Medulla oblongata (tissue), 1 donor: ENCODE results near the gene SAPCD2.
"Not testable (repeated sequence)": the region's sequence is repeated elsewhere in the genome, so short reads cannot be mapped to it uniquely, and the experiment has no call there.

Source experiments
- DNase-seq: peaks from one replicate; pipeline ENCODE4 v3.0.0-alpha.2; 2015; ENCODE audit errors: extremely low spot score

SAPCD2 gene

DNA sequence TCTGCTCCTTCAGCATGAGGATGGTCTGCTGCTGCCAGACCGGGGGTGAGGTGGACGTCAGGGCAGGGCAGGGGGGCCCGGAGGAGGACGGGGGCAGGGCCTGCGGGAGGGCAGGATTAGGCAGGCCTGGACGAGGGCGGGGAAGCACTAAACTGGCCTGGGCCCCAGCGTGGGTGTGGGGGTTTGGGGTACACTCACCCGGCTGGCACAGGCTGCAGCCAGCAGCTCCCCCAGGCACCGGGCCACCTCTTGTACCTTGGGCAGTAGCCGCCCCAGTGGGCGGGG is 5.5 kb downstream of the SAPCD2 start:
- no peak for DNase-seq

DNA sequence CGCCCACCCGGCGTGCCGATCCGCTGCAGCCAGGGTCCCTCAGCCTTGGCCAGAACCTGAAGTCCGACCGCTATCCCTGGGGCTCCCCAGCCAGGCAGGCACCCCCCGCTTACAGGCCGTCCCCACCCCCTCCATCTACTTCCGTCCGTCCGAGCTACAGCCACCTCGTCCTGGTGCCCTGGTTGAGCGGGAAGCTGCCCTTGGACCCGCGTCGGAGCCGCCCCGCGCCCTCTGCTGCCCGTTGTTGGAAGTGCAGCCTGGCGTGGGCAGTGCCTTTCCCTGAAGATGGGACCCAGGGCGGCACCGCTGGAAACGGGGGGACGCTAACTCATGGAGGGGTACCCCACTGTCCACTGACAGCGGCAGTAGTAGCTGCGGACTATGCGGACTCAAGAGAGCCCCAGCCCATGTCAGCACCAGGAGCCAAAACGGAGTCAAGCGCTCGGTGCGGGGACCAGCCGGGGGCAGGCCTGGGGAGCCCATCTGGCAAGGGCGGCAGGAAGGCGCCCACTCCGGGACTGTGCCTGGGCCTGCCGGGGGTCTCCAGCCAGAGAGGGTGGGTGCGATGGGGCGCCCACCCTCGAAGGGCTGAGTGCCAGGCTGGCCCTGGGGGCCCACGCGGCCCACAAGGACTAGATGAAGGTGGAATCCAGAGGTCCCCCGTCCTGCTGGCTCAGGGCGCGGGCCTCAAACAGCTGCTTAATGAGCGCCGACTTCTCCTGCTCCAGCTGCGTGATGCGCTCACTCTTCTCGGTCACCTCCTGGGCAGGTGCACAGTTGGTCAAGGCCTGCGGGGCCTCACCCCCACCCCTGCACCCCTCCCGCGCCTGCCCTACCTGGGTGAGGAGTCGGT is 6.1 kb downstream of the SAPCD2 start:
- DNase-seq = peak; percentile 51

DNA sequence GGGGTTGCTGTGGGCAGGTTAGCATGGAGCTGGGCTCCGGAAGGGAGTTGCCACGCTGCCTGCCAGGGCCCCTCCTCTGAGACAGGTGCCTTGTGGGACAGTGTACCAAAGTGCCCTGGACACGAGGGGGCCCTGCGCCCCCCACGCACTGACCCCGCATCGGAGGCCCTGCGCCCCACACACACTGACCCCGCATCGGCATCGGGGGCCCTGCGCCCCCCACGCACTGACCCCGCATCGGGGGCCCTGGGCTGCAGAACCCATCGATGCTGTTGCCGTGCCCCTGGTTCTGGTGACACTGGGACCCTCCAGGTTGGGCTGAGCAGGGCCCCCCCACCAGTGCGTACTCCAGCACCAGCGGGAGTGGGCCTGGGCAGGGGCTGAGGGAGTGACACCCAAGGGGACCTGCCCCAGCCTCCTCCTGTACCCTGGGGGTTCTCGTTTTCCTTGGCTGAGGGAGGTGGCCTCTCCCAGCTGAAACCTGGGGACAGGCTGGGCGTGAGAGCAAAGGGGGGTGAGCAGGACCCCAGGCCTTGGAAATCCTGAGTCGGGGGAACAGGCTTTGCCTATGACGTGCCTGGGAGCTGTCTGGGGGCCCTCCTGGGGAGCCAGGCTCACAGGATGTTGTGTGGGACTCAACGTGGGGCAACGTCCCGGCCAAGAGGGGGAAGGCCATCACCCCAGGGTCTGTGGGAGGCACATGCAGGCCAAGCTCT is 6.9 kb downstream of the SAPCD2 start:
- DNase-seq = no peak

DNA sequence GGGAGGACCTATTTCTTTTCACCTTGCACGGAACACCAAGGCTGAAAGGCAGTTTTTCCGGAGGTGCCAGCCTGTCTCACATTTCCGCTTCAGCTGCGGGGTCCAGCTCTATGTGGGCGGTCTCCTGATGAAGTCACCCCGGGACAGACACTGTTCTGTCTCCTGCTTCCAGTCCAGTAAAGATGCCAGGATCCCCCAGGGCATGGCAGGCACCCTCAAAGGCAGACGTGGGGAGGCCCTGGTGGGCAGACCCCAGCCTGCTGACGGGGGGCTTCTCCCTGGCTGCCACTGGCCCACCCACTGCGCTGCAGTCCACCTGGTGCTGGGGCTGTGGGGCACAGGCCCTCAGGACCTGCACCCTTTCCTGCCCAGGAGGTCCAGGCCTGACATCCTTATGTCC is 7.6 kb downstream of the SAPCD2 start:
- not testable (repeated sequence) for DNase-seq

DNA sequence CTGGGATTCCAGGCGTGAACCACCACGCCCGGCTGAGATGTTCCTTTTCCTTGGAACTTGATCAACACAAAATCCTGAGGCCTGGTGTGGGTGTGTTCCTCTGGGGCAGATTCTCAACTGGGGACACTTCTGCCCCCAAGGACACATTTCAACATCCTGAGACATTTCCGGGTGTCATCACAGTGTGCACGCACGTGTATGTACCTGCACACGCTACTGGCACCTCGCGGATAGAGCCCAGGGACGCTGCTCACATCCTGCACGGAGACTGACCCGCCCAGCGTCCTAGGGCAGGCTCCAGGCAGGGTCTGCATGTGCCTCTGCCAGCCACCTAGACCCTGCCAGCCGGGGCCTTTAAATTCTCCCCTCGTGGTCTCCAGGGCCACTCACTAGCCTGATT is 8.0 kb downstream of the SAPCD2 start:
- no peak for DNase-seq

DNA sequence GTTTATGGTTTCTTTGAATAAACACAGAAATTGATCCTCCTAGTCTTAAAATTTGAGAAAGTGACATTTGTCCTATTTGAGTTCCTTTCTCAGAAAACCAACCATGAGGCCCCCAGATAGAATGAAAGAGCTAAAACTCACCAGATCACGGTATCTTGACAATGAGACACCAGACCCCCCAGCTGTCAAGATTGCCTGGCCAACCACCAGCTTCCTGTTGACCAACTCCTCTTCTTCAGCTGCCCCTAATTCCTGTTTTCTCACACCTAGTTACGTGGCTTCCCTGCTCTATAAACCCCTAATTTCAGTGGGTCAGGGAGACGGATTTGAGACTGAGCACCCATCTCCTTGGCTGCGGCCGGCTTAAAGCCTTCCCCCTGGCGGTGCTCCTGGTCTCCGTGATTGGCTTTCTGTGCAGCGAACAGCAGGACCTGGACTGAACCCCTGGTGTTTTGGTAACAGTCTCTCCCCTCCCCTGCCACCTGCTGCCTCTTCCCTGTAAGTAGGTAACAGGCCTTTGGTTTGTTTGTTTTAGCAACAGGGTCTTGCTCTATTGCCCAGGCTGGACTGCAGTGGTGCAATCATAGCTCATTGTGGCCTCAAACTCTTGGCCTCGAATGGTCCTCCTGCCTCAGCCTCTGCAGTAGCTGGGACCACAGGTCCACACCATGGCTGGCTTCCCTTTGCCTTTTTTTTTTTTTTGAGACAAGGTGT is 11.7 kb downstream of the SAPCD2 start:
- no peak for DNase-seq

DNA sequence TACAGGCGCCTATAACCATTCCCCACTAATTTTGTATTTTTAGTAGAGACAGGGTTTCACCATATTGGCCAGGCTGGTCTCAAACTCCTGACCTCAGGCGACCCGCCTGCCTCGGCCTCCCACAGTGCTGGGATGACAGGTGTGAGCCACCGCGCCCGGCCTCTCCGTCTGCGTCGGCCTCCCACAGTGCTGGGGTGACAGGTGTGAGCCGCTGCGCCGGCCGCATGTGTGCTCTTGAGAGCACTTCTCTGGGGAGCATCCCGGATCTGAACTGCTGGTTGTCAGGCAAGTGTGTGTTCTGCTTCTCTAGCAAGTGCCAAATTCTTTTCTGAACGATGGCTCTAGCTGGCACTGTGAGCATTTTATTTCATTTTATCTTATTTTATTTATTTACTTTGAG is 12.8 kb downstream of the SAPCD2 start:
- DNase-seq = no peak

DNA sequence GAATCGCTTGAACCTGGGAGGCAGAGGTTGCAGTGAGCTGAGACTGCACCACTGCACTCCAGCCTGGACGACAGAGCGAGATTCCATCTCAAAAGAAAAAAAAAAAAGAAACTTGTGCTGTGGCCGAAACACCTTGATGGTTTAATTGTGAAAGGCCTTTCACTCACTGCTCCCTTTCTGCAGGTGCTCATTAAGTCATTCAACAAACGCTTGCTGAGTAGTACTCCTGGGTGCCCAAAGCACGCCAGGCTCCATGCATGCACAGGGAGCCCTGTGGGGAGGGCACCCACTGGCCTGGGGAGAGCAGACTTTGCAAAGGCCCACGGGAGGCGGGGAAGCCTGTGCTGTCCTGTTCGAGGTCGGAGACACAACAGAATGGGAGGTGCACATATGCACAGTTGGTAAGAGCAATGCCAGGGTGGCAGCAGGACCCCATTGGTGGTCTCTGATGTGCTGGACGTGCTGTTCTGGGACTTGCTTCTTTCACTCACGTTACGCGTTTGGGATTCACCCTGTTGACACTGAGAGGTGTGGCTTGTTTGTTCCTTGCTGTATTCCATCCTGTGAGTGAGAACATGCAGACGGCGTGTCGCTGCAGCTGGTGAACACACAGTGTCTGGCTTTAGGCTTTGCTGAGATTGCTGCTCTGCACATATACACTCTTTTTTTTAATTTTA is 13.5 kb downstream of the SAPCD2 start:
- DNase-seq = no peak

DNA sequence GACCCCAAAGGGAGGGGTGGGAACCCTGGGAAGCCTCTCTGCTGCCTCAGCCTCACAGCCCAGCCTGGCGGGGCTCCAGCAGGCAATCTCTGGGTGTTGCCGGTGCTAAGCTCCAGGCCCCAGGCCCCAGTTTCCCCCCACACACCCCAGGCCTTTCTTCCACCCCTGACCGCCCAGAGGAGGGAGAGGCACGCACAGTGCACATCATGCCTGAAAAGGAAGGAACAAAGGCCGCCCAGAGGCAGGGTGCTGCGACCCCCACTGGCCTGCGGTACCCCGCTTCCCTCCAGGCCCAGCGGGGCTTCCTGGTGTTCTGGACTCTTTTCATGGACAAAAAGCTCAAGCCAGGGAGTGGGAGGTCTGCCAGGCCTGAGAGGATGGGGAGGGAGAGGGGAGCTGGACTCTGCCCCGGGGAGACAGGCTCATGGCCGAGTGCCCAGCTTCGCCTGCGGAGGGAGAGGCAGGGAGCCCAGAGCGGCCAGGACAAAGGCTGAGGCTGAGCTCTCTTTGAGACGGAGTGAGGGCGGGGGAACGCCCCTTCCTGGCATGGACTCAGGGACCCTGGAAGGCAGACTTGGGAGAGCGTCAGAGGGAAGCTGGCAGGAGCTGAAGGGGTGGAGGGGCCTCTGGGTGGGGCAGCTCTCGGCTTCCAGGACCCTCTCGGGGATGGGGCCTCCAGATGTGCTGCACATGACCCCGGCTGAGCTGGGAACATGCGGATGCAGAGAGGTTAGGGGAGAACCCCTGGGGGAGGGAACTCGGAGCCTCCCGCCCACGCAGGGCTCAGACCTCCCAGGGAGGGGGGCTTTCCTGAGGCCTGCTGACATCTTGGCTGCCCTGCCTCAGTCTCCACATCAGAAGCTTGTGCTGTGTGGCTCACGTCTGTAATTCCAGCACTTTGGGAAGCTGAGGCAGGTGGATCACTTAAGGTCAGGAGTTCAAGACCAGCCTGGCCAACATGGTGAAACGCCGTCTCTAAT is 14.7 kb downstream of the SAPCD2 start:
- peak; percentile 98 for DNase-seq

DNA sequence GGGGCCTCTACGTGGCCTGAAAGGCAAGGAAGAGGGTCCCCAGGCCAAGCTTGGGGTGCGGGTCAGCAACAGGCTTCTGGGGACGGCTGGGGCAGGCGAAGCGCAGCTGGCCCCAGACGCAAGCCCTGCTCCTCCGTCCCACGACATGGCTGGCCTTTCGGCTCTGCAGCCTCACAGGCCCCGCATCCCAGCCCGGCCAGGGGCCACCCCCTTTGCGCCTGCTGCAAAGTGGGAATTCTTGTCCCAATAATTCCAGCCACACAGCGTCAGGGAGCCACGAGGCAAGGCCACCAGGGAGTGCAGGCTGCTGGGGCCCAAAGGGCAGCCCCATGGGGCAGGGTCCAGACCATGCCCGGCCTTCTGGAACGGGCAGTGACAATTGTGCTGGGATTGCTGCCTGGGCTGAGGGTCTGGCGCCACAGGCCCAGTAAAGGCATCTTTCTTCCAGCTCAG is 15.4 kb downstream of the SAPCD2 start:
- peak; percentile 72 for DNase-seq

DNA sequence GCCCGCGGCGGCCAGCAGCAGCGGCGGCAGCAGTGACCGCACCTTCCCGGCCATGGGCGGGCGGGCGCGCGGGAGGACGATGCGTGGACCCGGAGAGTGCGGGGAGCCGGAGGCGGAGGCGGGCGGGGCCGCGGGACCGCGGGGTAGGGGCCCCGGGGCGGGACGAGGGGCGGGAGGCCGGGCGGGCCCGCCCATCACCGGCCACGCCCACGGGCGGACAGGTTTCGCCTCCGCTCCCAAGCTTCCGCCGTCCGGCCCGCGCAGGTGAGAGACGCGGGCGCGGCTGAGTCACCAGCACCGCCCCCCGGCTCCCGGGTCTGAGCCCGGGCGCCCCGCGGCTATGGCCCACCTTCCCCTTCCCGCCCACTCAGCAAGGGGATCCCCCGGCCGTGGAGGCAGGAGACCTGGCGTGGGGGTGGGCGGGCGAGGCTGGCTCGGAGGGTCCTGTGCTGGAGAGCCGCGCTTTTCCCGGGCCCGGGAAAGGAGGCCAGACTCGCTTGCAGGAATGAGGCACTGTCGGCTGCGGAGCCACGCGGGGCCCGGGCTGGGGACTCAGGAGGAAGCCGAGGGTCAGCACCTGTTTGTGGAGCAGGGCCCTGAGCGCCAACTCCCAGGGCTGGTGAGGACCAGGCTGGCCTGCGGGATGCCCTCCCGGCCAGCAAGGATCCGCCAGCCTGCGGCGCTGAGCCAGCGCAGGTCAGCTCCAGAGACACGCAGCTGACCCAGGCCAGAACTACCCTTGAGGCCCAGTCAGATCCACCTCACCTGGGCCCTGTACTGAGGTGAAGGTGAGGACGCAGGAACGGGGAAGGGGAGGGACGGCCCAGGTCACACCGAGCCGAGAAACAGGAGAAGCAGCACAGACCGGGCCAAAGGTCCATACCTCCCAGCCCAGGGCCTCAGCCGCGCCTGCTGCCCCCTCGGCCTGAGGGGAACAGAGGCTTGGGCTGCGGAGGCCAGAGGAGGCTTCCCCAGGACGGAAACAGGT is 16.1 kb downstream of the SAPCD2 start, which contains the start of gene ENTPD2:
TSS of gene ENTPD2 (minus strand) at position 118 of the 988 bp plus-strand sequence. CDS start at position 54, 64 bp downstream.
- DNase-seq = no peak

DNA sequence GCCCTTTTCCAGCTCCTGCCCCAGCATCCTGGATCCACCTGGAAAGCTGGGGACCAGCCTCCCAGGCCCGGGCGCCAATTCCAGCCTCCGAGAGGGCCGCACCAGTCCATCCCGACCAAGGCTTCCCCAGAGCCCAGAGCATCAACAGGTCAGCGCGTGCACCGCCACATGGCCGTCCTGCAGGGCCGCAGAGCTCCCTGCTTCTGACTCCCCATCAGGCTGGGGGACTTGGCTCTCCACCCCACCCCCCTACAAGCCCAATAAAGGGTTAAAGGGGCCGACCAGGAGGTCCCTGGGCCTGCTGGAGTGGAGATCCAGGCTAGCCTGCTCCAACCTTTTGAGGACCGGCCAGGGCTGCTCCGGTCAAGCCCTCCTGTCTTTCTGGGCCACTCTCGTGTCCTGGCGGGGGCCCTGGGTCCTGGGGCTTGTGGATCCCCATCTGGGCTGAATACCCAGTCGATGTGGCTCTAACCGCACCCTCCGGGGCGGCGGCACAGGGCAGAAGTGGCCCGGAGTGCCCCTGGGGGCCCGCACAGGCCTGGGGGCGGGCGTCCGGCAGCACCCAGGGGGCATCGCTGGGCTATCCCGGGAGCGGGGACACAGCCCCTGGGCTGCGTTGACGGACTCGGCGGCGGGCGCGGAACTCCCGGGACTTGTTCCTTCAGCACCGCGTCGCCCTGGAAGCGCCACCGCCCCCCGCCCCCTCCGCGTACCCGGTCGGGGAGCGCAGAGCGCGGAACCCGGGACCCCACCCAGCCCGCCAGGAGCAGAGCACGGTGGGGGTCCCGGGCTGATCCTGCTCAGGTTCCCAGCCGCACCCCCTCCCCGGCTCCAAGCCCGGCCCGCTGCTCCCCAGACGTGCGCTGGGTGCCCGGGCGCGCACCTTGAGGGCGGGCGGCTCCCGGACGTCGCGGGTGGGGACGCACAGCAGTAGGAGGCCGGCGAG is 17.1 kb downstream of the SAPCD2 start:
- DNase-seq = no peak

DNA sequence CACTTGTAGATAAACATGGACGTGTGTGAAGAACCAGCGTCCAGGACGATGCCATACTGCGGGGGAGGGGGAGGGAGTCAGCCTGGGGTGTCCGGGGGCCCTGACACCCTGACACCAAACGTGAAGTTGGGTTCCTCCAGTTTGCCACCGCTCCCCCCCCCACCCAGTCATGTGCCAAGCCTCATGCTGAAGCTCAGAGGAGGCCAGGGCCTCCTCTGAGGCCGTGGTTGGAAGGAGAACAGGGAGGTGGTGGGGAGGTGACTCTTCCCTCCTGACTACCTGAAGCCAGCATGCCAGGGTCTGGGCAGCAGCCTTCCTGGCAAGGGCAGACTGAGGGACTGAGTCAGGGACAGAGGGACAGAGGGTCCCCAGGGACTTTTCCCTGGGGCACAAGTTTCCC is 18.1 kb downstream of the SAPCD2 start:
- DNase-seq = no peak

DNA sequence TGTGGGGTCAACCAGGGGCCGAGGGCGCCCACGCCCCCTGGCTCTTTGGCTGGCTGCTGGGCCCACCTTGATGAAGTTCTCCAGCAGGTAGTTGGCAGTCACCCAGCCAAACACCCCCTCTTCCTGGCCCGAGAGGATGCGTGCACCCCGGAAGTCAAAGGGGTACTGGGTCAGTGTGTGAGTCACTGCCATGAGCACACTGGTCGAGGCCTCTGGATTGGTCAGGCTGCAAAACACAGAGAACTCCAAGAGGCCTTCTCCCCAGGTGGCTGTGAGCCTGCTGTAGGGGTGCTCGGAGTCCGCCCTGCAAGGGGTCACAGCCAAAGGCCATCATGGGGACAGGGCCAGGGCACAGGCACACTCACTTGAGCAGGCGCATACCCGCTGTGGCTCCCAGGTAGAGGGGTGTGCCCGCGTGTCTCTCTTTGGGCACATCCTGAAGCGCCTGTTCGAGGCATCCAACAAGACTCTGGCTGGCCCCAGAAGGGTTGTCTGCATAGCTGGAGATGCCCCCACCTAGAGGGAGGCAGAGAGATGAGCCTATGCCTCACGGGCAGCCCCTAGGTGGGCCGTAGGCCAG is 19.1 kb downstream of the SAPCD2 start:
- DNase-seq = no peak

DNA sequence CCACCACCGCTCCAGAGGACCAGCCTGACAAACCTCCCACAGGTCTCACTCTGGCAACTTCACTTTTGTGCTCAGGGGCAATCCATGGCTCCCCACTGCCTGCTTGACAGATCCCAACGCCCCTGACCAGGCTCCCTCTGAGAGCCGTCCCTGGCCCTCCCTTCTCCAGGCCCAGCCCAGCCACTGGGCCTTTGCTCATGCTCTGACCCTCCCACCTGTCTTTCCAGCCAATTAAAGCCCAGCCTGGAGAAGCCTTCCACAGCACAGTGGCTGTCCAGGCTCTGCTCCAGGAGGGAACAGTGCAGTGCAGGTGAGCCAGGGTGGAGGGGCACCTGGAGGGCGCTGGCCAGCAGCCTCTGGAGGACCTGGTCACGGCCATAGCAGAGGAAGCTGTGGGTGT is 19.8 kb downstream of the SAPCD2 start:
- DNase-seq = no peak

DNA sequence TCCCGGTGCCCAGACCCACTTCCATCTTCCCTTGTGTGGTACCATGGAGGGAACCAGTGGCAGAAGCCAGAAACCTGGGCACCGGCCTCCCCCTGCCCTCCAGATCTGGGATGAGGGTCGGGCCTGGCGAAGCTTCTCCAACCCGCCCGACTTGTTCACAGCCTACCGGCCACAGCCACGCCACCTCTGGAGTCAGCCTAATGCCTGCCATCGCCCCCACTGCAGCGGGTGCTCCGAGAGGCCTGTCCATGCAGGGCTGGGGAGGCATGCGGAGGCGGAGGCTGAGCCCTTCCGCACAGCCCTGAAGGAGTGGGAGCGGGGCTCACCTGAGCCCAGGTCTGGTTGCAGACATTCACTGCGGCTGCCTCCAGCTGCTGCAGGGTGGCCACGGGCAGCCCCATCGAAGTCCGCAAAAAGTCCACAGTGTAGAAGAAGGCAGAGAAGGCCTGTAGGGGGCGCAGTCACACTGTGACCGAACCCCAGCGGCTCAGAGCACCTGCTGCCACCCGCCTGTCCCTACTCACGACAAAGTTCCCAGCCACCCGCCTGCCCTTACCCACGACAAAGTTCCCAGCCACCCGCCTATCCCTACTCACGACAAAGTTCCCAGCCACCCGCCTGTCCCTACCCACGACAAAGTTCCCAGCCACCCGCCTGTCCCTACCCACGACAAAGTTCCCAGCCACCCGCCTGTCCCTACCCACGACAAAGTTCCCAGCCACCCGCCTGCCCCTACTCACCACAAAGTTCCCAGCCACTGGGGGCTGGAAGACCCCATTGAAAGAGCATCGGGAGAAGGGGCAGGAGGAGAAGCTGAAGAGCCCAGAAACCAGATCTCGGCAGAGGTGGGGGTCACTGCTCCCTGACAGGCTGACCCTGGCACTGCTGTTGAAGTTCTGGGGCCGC is 20.6 kb downstream of the SAPCD2 start:
- peak; percentile 67 for DNase-seq
